HG03039 (cell line): ENCODE results near the gene ELF4.

Source experiments
- ATAC-seq: cut with Tn5 transposase; IDR thresholded peaks from one replicate; pipeline ENCODE4 v1.9.1; 2021; ENCODE audit warnings: mild to moderate bottlenecking, moderate library complexity; ENCODE audit not compliant: unreplicated experiment

Gene ELF4

GRCh38 chrX:130053236-130053635 is 57.1 kb downstream of the ELF4 start:
- ATAC-seq: no peak

- ATAC-seq: no peak
Observed at GRCh38 chrX:130051176-130051845, 59.0 kb downstream of the ELF4 start.

- ATAC-seq: no peak
Observed at GRCh38 chrX:130049821-130050220, 60.5 kb downstream of the ELF4 start.

GRCh38 chrX:130048686-130049222 is 61.5 kb downstream of the ELF4 start:
- no peak for ATAC-seq

GRCh38 chrX:130047416-130047815 is 62.9 kb downstream of the ELF4 start:
- no peak for ATAC-seq

- ATAC-seq: no peak
Observed at GRCh38 chrX:130039847-130040246, 70.5 kb downstream of the ELF4 start.

GRCh38 chrX:130034178-130034577 is 76.1 kb downstream of the ELF4 start:
- ATAC-seq: no peak

GRCh38 chrX:130032552-130032951 is 77.7 kb downstream of the ELF4 start:
- ATAC-seq: no peak

GRCh38 chrX:130030826-130031225 is 79.5 kb downstream of the ELF4 start:
- no peak for ATAC-seq

- no peak for ATAC-seq
Observed at GRCh38 chrX:130028196-130028595, 82.1 kb downstream of the ELF4 start.

- ATAC-seq: no peak
Observed at GRCh38 chrX:130027569-130027968, 82.7 kb downstream of the ELF4 start.

- ATAC-seq: no peak
Observed at GRCh38 chrX:130025256-130025655, 85.0 kb downstream of the ELF4 start.

GRCh38 chrX:130024127-130024526 is 86.2 kb downstream of the ELF4 start:
- peak; percentile 98 for ATAC-seq

- no peak for ATAC-seq
Observed at GRCh38 chrX:130020661-130021324, 89.5 kb downstream of the ELF4 start.

GRCh38 chrX:130018143-130018542 is 92.2 kb downstream of the ELF4 start:
- ATAC-seq: no peak

GRCh38 chrX:130015181-130015580 is 95.1 kb downstream of the ELF4 start:
- no peak for ATAC-seq
